NCI-H82 treated with DMSO at 0.1 percent for 48 hours (cell line): ENCODE data around the gene STRN3.

Experiments used
- DNase-seq: peaks from one replicate; lab custom pipeline; 2025; ENCODE audit not compliant: unreplicated experiment; lab: John Stamatoyannopoulos, UW

STRN3 gene

DNA sequence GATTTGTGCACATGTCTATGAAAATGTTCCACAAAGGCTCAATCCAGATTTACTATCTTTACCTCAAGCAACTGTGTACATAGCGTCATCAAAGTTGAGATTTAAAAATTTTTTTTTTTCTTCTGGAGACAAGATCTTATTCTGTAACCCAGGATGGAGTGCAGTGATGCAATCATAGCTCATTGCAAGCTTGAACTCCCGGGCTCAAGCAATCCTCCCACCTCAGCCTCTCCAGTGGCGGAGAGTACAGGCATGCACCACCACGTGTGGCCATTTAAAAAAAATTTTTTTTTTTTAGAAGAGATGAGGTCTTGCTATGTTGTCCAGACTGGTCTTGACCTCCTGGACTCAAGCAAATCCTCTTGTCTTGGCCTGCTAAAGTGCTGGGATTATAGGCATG lies 149.5 kb downstream of the STRN3 start:
- no peak for DNase-seq

GRCh38 chr14:30875788-30876053 lies 150.5 kb downstream of the STRN3 start:
- DNase-seq = no peak

GRCh38 chr14:30874999-30875787 lies 151.0 kb downstream of the STRN3 start:
- no peak for DNase-seq

- no peak for DNase-seq
These were observed 151.8 kb downstream of the STRN3 start, which contains the start of gene COCH for GRCh38 chr14:30874120-30874998. Gene COCH, plus strand, starts transcription at chr14:30874559. Its CDS starts 380 bp downstream, at chr14:30874939.

DNA sequence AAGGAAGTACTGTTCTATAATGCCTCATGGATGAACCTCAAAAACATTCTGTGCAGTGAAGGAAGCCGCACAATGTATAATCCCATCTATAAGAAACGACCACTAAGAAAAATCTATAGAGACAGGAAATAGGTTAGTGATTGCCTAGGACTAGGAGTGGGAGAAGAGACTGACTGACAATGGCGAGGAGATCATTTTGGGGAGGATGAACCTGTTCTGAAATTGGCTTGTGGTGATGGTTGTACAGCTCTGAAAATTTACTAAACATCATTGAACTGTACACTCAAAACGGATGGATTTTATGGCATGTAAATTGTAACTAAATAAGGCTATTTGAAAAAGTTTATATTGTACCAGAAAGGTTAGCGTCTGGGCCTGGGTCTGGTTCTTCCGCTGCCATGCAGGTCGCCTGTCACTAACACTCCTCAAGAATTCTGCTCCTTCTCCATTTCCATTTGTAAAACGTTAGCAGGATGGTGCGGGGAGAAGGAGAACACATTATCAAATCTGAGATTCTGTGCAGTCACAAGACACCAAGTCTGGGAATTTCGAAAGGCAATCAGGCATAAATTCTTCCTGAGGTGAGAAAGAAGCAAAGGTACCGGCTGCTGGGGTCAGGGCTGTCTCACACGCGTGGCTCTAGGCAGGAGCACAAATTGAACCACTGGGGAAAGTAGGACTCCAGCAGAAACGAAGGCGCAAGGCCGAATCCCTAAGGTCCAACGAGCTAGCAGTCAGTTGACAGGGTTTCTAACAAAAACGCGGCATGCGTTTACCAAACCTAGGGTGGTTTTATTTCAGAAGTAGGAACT lies 152.7 kb downstream of the STRN3 start:
- DNase-seq = no peak

- DNase-seq = no peak
These were observed 153.6 kb downstream of the STRN3 start for GRCh38 chr14:30872602-30873001.

- DNase-seq = no peak
These were observed 156.5 kb downstream of the STRN3 start for GRCh38 chr14:30869551-30870155.

DNA sequence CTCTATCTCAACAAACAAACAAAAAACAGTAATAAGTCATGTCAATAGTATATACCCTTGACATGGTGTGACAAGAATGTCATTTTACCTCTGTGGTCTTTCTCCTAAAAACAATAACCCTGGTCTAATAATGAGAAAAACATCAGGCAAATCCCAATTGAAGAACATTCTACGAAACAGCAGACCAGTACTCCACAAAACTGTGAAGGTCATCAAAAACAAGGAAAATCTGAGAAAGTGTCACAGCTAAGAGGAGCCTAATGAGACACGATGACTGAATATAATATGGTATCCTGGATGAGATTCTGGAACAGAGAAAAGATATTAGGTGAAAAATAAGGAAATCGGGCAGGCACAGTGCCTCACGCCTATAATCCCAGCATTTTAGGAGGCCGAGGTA lies 157.4 kb downstream of the STRN3 start:
- no peak for DNase-seq

- DNase-seq = no peak
These were observed 161.2 kb downstream of the STRN3 start for GRCh38 chr14:30864934-30865333.

GRCh38 chr14:30861200-30861599 lies 165.0 kb downstream of the STRN3 start:
- DNase-seq = no peak

GRCh38 chr14:30855345-30856037 lies 170.7 kb downstream of the STRN3 start:
- no peak for DNase-seq

GRCh38 chr14:30854492-30854891 lies 171.7 kb downstream of the STRN3 start:
- no peak for DNase-seq

GRCh38 chr14:30853946-30854345 lies 172.2 kb downstream of the STRN3 start:
- DNase-seq = no peak

- DNase-seq = no peak
These were observed 176.2 kb downstream of the STRN3 start for GRCh38 chr14:30849983-30850382.

GRCh38 chr14:30849354-30849753 lies 176.8 kb downstream of the STRN3 start:
- no peak for DNase-seq

DNA sequence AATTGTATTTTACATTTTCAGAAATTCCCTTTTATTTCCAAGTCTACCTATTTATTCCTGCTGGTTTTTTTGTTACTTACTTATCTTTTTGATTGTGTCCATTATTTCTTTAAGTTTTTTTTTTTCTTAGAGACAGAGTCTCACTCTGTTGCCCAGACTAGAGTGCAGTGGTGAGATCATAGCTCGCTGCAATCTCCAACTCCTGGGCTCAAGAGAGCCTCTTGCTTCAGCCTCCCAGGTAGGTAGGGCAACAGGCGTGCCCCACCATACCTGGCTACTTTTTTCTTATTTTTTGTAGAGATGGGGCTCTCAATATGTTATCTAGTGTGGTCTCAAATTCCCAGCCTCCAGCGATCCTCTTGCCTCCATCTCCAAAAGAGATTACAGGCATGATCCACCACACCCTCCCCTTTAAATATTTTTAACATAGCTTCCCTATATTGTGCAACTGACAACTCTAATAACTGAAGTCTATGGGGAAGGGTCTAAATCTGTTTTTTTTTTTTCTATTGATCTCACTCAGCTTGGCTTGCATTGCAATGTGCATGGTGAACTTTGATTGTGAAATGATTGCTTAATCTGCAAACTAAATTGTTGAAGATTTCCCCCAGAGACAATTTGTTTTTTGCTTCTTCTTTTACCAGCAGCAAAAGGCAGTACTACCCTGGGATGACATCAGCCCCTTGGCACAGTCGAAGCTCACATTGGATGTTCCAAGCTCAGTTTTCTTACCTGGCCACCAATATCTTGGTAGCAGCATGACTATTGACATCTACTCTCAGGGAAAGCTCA lies 177.5 kb downstream of the STRN3 start:
- no peak for DNase-seq
